PC-9 (cell line): Measurements from ENCODE around the gene PPP1R7. TPM values are rescaled to one million over a fixed set of nuclear protein-coding genes. Genes with fewer than 3 reads are reported as not detected.

Experiments
- BruUV-seq: library from RNA; stranded (reverse); fragments of 400-500 nt; replicated peaks from 2 replicates; lab custom pipeline; 2021; lab: Mats Ljungman, UMichigan
- CTCF ChIA-PET: fragments of 300-600 bp; sonication (Branson Sonifier 250); formaldehyde crosslinking; loops from one replicate; lab custom pipeline; 2022; ENCODE audit warnings: antibody characterized with exemption; lab: Charles Lee
- POLR2A ChIA-PET: fragments of 300-600 bp; sonication (Branson Sonifier 250); formaldehyde crosslinking; loops from one replicate; lab custom pipeline; 2022; ENCODE audit warnings: antibody characterized with exemption; ENCODE audit not compliant: unreplicated experiment; lab: Charles Lee
- DNase-seq, 2 experiments: peaks; one replicate each; pipeline versions ENCODE4 v3.0.0 to v3.0.0-alpha.2; 2015 to 2022; ENCODE audit warnings: mixed read lengths in 1 of 2
- H2AFZ ChIP-seq: fragments of 200-600 bp; sonication (generic); 2 replicates; pipeline ENCODE4 v1.8.1; 2017; ENCODE audit warnings: antibody characterized with exemption
- H3F3A ChIP-seq: fragments of 200-600 bp; sonication (generic); 2 replicates; pipeline ENCODE4 v1.8.1; 2017; ENCODE audit warnings: antibody characterized with exemption, mild to moderate bottlenecking, low read depth; ENCODE audit not compliant: insufficient read depth
- H3K27ac ChIP-seq: fragments of 200-600 bp; sonication (generic); 2 replicates; pipeline ENCODE4 v1.6.1; 2016; ENCODE audit warnings: mixed run types
- H3K27me3 ChIP-seq: fragments of 200-600 bp; sonication (generic); 2 replicates; pipeline ENCODE4 v1.6.1; 2016; ENCODE audit warnings: low read depth, mixed run types; ENCODE audit not compliant: insufficient read depth
- H3K36me3 ChIP-seq: fragments of 200-600 bp; sonication (generic); 2 replicates; pipeline ENCODE4 v1.6.1; 2016; ENCODE audit warnings: low read depth, mixed run types
- H3K4me1 ChIP-seq: fragments of 200-600 bp; sonication (generic); replicated peaks from 2 replicates; pipeline ENCODE4 v1.6.1; 2016; ENCODE audit warnings: mixed run types; ENCODE audit not compliant: insufficient read depth
- H3K4me2 ChIP-seq: fragments of 200-600 bp; sonication (generic); 2 replicates; pipeline ENCODE4 v1.6.1; 2017; ENCODE audit warnings: mixed run types
- H3K4me3 ChIP-seq: fragments of 200-600 bp; sonication (generic); 2 replicates; pipeline ENCODE4 v1.6.1; 2016; ENCODE audit warnings: mixed run types
- H3K79me2 ChIP-seq: fragments of 200-600 bp; sonication (generic); 2 replicates; pipeline ENCODE4 v1.6.1; 2017; ENCODE audit warnings: low read depth, mixed run types
- H3K9me2 ChIP-seq: fragments of 200-600 bp; sonication (generic); 2 replicates; pipeline ENCODE4 v1.8.1; 2017; ENCODE audit warnings: mild to moderate bottlenecking; ENCODE audit not compliant: insufficient read depth
- H3K9me3 ChIP-seq: fragments of 200-600 bp; sonication (generic); 2 replicates; pipeline ENCODE4 v1.8.1; 2016; ENCODE audit warnings: low read depth; ENCODE audit not compliant: insufficient read depth
- H4K20me1 ChIP-seq: fragments of 200-600 bp; sonication (generic); 2 replicates; pipeline ENCODE4 v1.8.1; 2017; ENCODE audit not compliant: insufficient read depth
- EZH2 ChIP-seq: fragments of 200-600 bp; sonication (generic); IDR thresholded peaks from 2 replicates; pipeline ENCODE4 v1.8.0; 2017; ENCODE audit warnings: antibody characterized with exemption, low read depth
- intact Hi-C: fragments of 100-400 bp; cut with micrococcal nuclease; formaldehyde crosslinking; loops from one replicate; pipeline ENCODE4 v1.10.0; 2022; ENCODE audit not compliant: unreplicated experiment
- total RNA-seq: library from RNA; stranded (reverse); gene quantifications from 2 replicates; pipeline ENCODE4 v1.2.3, GENCODE V29; 2021
- TF ChIP-seq, protein P1 (sequence below): fragments of 200-600 bp; sonication (generic); conservative IDR thresholded peaks from 2 replicates; pipeline ENCODE4 v1.6.1; 2017; ENCODE audit warnings: mixed run types, antibody characterized with exemption, mild to moderate bottlenecking, moderate library complexity

The PPP1R7 gene
- total RNA-seq, 1 experiment from 2014 or later, result 113 TPM

DNA sequence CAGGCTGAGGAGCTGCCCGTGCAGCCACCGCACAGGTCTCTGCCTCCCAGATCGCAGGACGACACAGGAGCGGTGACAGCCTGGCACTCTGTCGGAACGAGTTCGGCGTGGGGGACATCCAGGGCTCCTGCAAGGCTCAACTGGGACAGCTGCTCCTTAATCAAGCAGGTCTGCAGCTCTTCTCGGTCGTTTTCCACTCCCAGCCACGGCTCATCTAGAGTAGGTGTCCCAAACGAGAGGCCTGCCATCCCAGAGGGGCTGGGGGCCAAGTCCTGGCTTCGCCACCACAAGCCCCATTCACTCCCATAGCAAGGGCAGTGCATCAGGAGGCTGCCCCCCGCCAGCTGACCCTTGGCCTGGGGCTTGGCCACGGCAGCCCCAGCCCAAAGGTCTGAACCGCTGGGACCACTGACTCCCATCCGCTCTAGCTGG lies 23.5 kb upstream of the PPP1R7 start:
- TF ChIP-seq EZH2, result no peak
- TF ChIP-seq, protein P1, sequence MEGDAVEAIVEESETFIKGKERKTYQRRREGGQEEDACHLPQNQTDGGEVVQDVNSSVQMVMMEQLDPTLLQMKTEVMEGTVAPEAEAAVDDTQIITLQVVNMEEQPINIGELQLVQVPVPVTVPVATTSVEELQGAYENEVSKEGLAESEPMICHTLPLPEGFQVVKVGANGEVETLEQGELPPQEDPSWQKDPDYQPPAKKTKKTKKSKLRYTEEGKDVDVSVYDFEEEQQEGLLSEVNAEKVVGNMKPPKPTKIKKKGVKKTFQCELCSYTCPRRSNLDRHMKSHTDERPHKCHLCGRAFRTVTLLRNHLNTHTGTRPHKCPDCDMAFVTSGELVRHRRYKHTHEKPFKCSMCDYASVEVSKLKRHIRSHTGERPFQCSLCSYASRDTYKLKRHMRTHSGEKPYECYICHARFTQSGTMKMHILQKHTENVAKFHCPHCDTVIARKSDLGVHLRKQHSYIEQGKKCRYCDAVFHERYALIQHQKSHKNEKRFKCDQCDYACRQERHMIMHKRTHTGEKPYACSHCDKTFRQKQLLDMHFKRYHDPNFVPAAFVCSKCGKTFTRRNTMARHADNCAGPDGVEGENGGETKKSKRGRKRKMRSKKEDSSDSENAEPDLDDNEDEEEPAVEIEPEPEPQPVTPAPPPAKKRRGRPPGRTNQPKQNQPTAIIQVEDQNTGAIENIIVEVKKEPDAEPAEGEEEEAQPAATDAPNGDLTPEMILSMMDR, result no peak
- Histone ChIP-seq H3K27ac (no peak overlapping the region), H3K4me3 (no peak overlapping the region), H4K20me1 (no peaks in the 10 kb centered on the region), H3K9me2 (no peaks in the 10 kb centered on the region), H3K79me2 (no peaks in the 10 kb centered on the region), H3K9me3 (no peaks in the 10 kb centered on the region), H3F3A (no peaks in the 10 kb centered on the region; the same call in 1 of the 2 replicates), H2AFZ (no peak overlapping the region), H3K27me3 (no peaks in the 10 kb centered on the region), H3K4me2 (no peak overlapping the region), H3K4me1 (no peaks in the 10 kb centered on the region), H3K36me3 (no peaks in the 10 kb centered on the region)
- intact Hi-C loops, result no loop called here
- no peak for DNase-seq
- CTCF ChIA-PET, result no interaction called here
- no TSS peak for BruUV-seq
- POLR2A ChIA-PET, result no interaction called here

DNA sequence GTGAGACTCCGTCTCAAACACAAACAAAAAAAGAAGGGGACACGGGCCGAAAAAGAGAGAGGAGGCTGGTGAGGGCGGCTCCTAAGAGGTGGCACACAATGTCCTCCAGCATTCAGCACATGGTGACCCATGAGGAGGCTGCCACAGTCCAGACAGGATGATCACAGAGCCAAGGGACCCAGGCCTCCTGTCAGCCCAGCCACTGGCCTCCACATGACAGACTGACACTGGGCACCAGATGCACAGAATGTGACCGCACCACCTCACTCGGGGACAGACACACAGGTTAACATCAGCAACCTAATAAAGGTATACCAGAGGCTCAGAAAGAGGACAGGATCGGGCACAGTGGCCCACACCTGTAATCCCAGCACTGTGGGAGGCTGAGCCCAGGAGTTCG lies 22.0 kb upstream of the PPP1R7 start:
- POLR2A ChIA-PET, result no interaction called here
- Histone ChIP-seq H3K36me3 (no peaks in the 10 kb centered on the region), H3K9me3 (no peaks in the 10 kb centered on the region), H3K9me2 (no peaks in the 10 kb centered on the region), H3K79me2 (no peaks in the 10 kb centered on the region), H3K4me3 (no peak overlapping the region), H3F3A (no peaks in the 10 kb centered on the region), H3K27ac (no peak overlapping the region), H2AFZ (no peak overlapping the region), H3K4me2 (no peak overlapping the region), H3K27me3 (no peaks in the 10 kb centered on the region), H4K20me1 (no peaks in the 10 kb centered on the region), H3K4me1 (no peaks in the 10 kb centered on the region)
- TF ChIP-seq, protein P1, result no peak
- no peak for TF ChIP-seq EZH2
- BruUV-seq, result no TSS peak
- CTCF ChIA-PET, result no interaction called here
- intact Hi-C loops, result no loop called here
- no peak for DNase-seq

DNA sequence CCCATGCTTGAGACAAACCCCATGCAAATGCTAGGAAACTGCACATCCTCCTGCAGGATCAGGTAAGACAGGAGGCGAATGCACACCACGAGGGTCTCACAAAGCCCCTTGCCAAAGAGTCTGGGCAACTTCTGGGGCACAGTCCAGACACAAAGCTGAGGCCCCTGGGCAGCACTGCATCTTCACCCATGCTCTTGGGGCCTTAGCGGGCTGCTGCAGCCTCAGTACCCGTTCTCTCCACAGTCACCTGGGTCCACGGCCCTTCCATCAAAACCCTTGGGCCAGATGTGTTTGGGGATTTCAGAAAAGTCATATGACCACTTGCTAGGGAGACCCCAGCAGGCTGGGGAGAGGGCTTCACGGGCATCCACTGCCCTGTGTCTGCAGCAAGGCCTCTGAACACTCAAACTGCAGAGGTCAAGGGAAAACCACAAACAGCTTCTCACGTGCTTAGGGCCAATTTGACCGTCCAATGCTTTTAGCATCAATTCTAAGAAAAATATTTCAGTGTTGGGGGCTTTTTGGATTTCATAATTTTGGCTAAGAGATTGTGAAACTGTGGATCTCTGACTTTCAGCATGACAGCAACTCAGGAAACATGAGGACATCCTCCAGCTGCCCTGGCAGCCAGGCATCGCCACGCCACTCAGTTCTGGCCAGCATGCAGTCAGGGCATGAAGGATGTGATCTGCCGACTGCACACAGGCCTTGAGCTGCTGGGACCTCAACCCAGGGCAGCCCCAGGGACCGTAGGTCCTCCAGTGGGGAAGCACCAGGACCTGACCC lies 21.0 kb upstream of the PPP1R7 start:
- H3K27ac ChIP-seq, result no peak overlapping the region
- no peak overlapping the region for H3K4me2 ChIP-seq
- H4K20me1 ChIP-seq, result no peaks in the 10 kb centered on the region
- no TSS peak for BruUV-seq
- no peaks in the 10 kb centered on the region for H3K36me3 ChIP-seq
- intact Hi-C loops, result no loop called here
- H3F3A ChIP-seq, result no peaks in the 10 kb centered on the region
- TF ChIP-seq EZH2, result no peak
- TF ChIP-seq, protein P1, result no peak
- no peaks in the 10 kb centered on the region for H3K9me3 ChIP-seq
- no peak for DNase-seq
- H3K4me1 ChIP-seq, result no peaks in the 10 kb centered on the region
- POLR2A ChIA-PET, result no interaction called here
- no peaks in the 10 kb centered on the region for H3K9me2 ChIP-seq
- CTCF ChIA-PET, result no interaction called here
- no peak overlapping the region for H3K4me3 ChIP-seq
- H2AFZ ChIP-seq, result no peak overlapping the region
- no peaks in the 10 kb centered on the region for H3K79me2 ChIP-seq
- H3K27me3 ChIP-seq, result no peaks in the 10 kb centered on the region
